GM12875 (cell line): ENCODE results near the gene HOXD12.

Experiments
- H3K4me3 ChIP-seq: one replicate; pipeline ENCODE4 v1.5.1; 2011; ENCODE audit warnings: low read depth, low read length, control low read depth
- TF ChIP-seq, protein P1 (sequence below): IDR thresholded peaks from 2 replicates; pipeline ENCODE4 v1.5.1; 2011; ENCODE audit warnings: low read depth, mild to moderate bottlenecking, control low read depth, inconsistent platforms, low read length, moderate library complexity, borderline replicate concordance; ENCODE audit not compliant: insufficient read depth

HOXD12 gene

DNA sequence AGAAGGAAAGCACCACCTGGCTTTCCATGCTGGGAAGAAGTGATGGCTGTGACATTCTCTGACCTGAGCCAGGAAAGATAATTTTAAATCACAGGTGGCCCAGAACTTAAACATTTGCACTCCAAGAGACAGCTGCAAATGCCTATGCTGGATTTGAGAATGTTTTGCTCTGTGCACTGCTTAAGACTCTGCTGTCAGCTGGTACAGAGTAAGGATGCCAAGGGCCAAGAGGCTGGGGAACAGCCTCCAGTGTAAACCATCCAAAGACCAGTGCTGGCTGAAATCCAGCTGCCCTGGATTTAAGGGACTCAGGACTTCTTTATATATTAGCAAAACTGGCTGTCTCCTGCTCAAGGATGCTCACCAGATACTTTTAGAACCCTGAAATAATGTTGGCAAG lies 33.8 kb downstream of the HOXD12 start:
- TF ChIP-seq, protein P1, sequence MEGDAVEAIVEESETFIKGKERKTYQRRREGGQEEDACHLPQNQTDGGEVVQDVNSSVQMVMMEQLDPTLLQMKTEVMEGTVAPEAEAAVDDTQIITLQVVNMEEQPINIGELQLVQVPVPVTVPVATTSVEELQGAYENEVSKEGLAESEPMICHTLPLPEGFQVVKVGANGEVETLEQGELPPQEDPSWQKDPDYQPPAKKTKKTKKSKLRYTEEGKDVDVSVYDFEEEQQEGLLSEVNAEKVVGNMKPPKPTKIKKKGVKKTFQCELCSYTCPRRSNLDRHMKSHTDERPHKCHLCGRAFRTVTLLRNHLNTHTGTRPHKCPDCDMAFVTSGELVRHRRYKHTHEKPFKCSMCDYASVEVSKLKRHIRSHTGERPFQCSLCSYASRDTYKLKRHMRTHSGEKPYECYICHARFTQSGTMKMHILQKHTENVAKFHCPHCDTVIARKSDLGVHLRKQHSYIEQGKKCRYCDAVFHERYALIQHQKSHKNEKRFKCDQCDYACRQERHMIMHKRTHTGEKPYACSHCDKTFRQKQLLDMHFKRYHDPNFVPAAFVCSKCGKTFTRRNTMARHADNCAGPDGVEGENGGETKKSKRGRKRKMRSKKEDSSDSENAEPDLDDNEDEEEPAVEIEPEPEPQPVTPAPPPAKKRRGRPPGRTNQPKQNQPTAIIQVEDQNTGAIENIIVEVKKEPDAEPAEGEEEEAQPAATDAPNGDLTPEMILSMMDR, result no peak
- H3K4me3 ChIP-seq, result no peak overlapping the region

DNA sequence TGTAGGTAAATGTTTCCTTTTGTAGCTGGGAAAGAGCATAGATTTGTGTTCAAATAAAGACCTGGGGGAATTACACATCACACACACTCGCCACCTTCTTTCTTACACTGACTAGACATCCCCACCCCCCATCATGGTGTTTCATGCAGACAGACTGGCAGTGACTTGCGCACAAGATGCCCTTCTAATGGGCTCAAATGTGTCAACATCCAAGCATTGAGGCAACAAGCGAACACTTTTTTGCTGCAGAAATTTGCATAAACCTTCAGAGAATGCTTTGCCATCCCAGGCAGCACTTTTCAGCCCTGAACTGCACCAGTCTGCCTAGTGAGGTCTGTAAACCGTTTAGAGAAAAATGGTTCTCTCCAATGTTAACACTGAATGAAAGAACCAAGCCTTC lies 34.4 kb downstream of the HOXD12 start:
- TF ChIP-seq, protein P1, result no peak

DNA sequence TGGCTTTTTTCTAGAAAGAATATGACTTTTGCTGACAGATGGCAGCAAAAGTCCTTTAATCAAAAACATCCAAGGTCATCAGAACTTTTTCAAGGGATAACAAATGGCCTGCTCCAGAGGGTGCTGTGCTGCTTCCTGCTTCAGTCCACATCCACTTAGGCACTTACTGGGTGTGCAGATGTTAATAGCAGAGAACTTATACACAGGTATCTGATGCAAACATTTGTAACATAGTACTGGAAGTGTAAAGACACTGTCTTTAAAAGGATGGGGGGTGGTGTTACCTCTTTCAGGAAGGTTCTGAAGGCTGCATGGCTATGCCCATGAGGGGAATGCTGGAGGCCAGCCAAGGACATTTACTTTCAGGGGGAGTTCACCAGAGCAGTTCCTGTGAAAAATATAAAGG lies 35.4 kb downstream of the HOXD12 start:
- TF ChIP-seq, protein P1, result no peak
- no peak overlapping the region for H3K4me3 ChIP-seq

More for the DNA sequence above, 34.4 kb downstream of the HOXD12 start:
- H3K4me3 ChIP-seq, result no peak overlapping the region

DNA sequence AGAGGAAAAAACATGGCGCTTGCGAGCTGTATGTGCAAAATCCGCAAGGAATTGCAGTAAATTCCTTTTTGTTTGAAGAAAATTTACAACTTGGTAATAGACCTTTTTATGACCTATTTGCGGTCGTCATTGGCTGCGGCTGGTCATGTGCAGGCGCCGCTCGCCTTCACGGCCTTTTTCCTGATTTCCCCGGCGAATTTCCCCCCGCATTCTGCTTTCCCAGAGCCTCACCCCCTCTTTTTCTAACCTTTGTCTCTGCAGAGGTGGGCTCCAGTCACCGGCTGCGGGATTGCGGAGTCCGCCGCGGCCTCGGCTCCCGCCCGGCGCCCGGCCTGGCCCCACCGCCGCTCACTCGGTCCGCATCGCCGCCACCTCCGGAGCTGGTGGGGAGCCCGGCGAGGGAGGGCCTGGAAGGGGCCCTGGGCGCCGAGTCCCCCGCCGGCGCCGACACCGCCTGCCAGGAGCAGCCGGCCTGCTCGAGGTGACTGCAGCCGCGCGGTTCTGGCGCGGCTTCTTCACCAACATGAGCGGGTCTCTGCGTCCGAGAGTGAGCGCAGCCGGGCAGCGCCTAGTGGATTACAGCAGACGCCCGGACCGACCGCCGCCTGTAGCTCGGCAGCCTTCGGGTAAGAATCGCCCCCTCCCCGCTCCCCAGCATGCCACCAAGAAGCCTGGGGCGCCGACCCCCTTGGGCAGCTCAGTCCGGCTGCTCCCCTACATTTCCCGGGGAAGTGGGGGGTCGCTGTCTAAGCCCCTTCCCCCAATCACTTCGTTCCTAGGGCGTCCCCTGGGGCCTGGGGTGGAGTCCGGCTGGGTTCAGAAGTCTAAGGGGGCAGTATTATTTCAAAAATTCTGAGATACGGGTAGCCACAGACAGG lies 37.0 kb downstream of the HOXD12 start:
- TF ChIP-seq, protein P1, result no peak
- H3K4me3 ChIP-seq, result peak overlapping the region; percentile 12

DNA sequence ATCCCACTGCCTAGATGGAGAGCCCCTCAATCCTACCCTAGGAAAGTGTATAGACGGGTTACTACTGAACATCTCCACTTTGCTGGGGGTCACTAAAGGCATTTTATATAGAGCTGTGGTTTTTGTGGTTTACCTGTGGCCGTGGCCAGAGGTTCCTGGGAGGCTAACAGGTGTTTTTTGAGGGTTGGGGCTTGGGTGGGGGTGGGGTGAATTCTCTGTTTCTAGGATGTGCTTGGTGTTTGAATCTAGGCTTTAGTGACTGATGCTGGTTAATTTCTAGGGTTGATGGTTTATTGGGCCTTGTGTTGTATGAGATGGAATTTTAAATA lies 37.6 kb downstream of the HOXD12 start:
- TF ChIP-seq, protein P1, result no peak
- H3K4me3 ChIP-seq, result no peak overlapping the region

DNA sequence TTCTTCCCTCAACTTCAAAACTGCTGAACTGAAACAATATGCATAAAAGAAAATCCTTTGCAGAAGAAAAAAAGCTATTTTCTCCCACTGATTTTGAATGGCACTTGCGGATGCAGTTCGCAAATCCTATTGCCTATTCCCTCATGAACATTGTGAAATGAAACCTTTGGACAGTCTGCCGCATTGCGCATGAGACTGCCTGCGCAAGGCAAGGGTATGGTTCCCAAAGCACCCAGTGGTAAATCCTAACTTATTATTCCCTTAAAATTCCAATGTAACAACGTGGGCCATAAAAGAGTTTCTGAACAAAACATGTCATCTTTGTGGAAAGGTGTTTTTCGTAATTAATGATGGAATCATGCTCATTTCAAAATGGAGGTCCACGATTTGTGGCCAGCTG lies 38.3 kb downstream of the HOXD12 start:
- H3K4me3 ChIP-seq, result no peak overlapping the region
- TF ChIP-seq, protein P1, result no peak

DNA sequence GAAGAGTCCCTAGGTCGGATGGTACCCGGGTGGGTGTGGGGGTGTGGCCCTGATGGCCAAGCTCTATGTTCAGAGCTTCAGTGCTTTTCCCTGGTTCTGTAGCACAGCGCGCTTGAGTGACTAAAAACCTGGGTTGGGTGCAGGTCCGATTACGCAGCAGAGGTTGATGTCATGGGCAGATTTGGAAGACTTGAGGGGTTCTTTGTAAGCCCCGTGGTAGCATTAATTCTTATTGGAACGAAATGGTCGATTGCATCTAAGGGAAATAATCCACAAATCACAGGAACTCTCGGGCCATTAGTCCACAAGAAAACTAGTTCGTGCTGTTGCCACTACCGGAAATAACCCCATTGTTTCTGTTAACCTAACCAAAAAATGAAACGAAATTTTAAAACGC lies 38.9 kb downstream of the HOXD12 start:
- no peak overlapping the region for H3K4me3 ChIP-seq
- TF ChIP-seq, protein P1, result no peak
